K562 (cell line): ENCODE data around the gene TNFRSF19. TPM values are rescaled to one million over a fixed set of nuclear protein-coding genes. Genes with fewer than 3 reads are reported as not detected.

ENCODE experiments used
- ATAC-seq: fragments of 200-7000 bp; cut with Tn5 transposase; 3 replicates; pipeline ENCODE4 v1.9.1; 2020; ENCODE audit warnings: moderate library complexity
- BruUV-seq: library from RNA; stranded (reverse); fragments of 400-500 nt; replicated peaks from 2 replicates; lab custom pipeline; 2021; lab: Mats Ljungman, UMichigan
- CTCF ChIA-PET: fragments of 300-600 bp; formaldehyde crosslinking; extraction: SDS; loops from one replicate; lab custom pipeline; 2021; ENCODE audit warnings: low intra/inter-chr PET ratio; lab: Yijun Ruan, JAX
- POLR2A ChIA-PET: fragments of 300-600, 350-650 bp; sonication (Branson Sonifier 250); formaldehyde crosslinking; extraction: SDS; loops from one replicate; lab custom pipeline; 2021; ENCODE audit warnings: antibody characterized with exemption, inconsistent platforms; lab: Yijun Ruan, JAX
- DNase-seq, 4 experiments: peaks; one replicate each; pipeline versions ENCODE4 v3.0.0 to v3.0.0-alpha.2; 2011 to 2018; ENCODE audit warnings: low spot score in 3 of 4, mixed read lengths in 3 of 4; ENCODE audit errors: extremely low read depth in 1 of 4
- FAIRE-seq: peaks from 2 replicates; lab custom pipeline; 2011; peaks lifted over from hg19 to GRCh38; lab: Jason Lieb, UNC
- H2AFZ ChIP-seq: 2 replicates; pipeline ENCODE4 v1.6.0; 2011; ENCODE audit warnings: low read depth, low read length, control low read depth, inconsistent platforms
- H3K27ac ChIP-seq: fragments of 200-600 bp; 3 replicates; pipeline ENCODE4 v1.8.0; 2011; ENCODE audit warnings: low read depth, mild to moderate bottlenecking, control low read depth, inconsistent platforms, low read length, moderate library complexity, mixed read lengths; ENCODE audit errors: extremely low read depth
- H3K27me3 ChIP-seq, 2 experiments: fragments of 300-600 bp in 1 of 2; 2 replicates in 1 of 2; 3 replicates in 1 of 2; pipeline versions ENCODE4 v1.6.0 to v1.8.0; 2011; ENCODE audit warnings: inconsistent platforms in 2 of 2, low read length in 2 of 2, mild to moderate bottlenecking in 1 of 2, mixed read lengths in 1 of 2, moderate library complexity in 1 of 2; ENCODE audit not compliant: control insufficient read depth in 2 of 2, insufficient read depth in 2 of 2
- H3K36me3 ChIP-seq: fragments of 300-600 bp; 3 replicates; pipeline ENCODE4 v1.8.0; 2011; ENCODE audit warnings: mild to moderate bottlenecking, low read length, inconsistent platforms; ENCODE audit not compliant: control insufficient read depth, insufficient read depth
- H3K4me1 ChIP-seq, 2 experiments: fragments of 200-600 bp in 1 of 2; replicated peaks in 1 of 2; 2 replicates in 1 of 2; 3 replicates in 1 of 2; pipeline versions ENCODE4 v1.5.1 to v1.8.0; 2011; ENCODE audit warnings: inconsistent platforms in 2 of 2, low read length in 2 of 2, mild to moderate bottlenecking in 1 of 2, mixed read lengths in 1 of 2, moderate library complexity in 1 of 2; ENCODE audit not compliant: control insufficient read depth in 2 of 2, insufficient read depth in 2 of 2
- H3K4me2 ChIP-seq: 2 replicates; pipeline ENCODE4 v1.6.1; 2011; ENCODE audit warnings: low read length, control low read depth, inconsistent platforms, mixed read lengths; ENCODE audit not compliant: insufficient read depth
- H3K4me3 ChIP-seq: fragments of 200-600 bp; sonication (generic), shearing (Covaris generic); 2 replicates; pipeline ENCODE4 v1.5.1; 2016; ENCODE audit warnings: control low read depth, inconsistent platforms
- H3K79me2 ChIP-seq: fragments of 200-600 bp; 3 replicates; pipeline ENCODE4 v1.8.0; 2011; ENCODE audit warnings: low read length, inconsistent platforms; ENCODE audit not compliant: control insufficient read depth, insufficient read depth
- H3K9ac ChIP-seq, 2 experiments: 2 replicates each; pipeline versions ENCODE4 v1.6.0 to v1.6.1; 2011; ENCODE audit warnings: low read depth in 2 of 2, low read length in 2 of 2, control low read depth in 1 of 2, inconsistent platforms in 1 of 2, mild to moderate bottlenecking in 1 of 2, mixed read lengths in 1 of 2; ENCODE audit not compliant: insufficient read depth in 1 of 2
- H3K9me1 ChIP-seq: one replicate; pipeline ENCODE4 v1.6.0; 2011; ENCODE audit warnings: inconsistent platforms, mild to moderate bottlenecking, low read length, moderate library complexity; ENCODE audit not compliant: control insufficient read depth, insufficient read depth
- H3K9me3 ChIP-seq: replicated peaks from 2 replicates; pipeline ENCODE4 v1.5.1; 2011; ENCODE audit warnings: low read depth, low read length, inconsistent platforms; ENCODE audit not compliant: control insufficient read depth, insufficient read depth
- H4K20me1 ChIP-seq: replicated peaks from 2 replicates; pipeline ENCODE4 v1.6.1; 2011; ENCODE audit warnings: low read length, inconsistent platforms, mixed read lengths; ENCODE audit not compliant: control insufficient read depth, insufficient read depth
- DACH1 ChIP-seq: fragments of 450-650 bp; IDR thresholded peaks from 2 replicates; pipeline ENCODE4 v1.6.1; 2018; ENCODE audit not compliant: partially characterized antibody
- FOXJ3 ChIP-seq: sonication (generic); formaldehyde crosslinking; IDR thresholded peaks from 2 replicates; pipeline ENCODE4 v1.4.0; 2020; ENCODE audit warnings: mild to moderate bottlenecking, missing genetic modification reagents
- NR3C1 ChIP-seq: sonication (generic); formaldehyde crosslinking; IDR thresholded peaks from 2 replicates; pipeline ENCODE4 v1.8.1; 2022; ENCODE audit warnings: missing genetic modification reagents
- TCF15 ChIP-seq: fragments of 250-450 bp; sonication (Bioruptor Pico); IDR thresholded peaks from 2 replicates; pipeline ENCODE4 v1.8.0; 2022; ENCODE audit warnings: moderate library complexity, mild to moderate bottlenecking, inconsistent platforms
- TEAD1 ChIP-seq, 2 experiments: fragments of 450-650 bp in 1 of 2; sonication (generic) in 1 of 2; formaldehyde crosslinking; IDR thresholded peaks; 2 replicates each; pipeline versions ENCODE4 v1.4.0 to v1.8.0; 2020 to 2022; ENCODE audit warnings: mild to moderate bottlenecking in 2 of 2, missing genetic modification reagents in 1 of 2
- ZNF165 ChIP-seq: fragments of 250-450 bp; sonication (Bioruptor Pico); IDR thresholded peaks from 2 replicates; pipeline ENCODE4 v1.4.0; 2020; ENCODE audit warnings: borderline replicate concordance
- WGBS: fragments of 100-300 bp; shearing (Covaris generic); methylation state at CpG from one replicate; pipeline ENCODE4 v1.1.6; 2016; ENCODE audit warnings: low coverage, mixed read lengths; ENCODE audit not compliant: insufficient coverage; ENCODE audit errors: missing lambda C conversion rate; 5-methylcytosine and 5-hydroxymethylcytosine counted together
- in situ Hi-C: fragments of 300-500 bp; cut with MboI; formaldehyde crosslinking; loops from 4 replicates; pipeline ENCODE4 v1.15.0; 2018; ENCODE audit warnings: inconsistent platforms, mixed read lengths
- intact Hi-C: fragments of 100-400 bp; cut with micrococcal nuclease; formaldehyde crosslinking; loops from 2 replicates; pipeline ENCODE4 v1.14.2; 2022
- polyA plus RNA-seq, 8 experiments: library from polyadenylated mRNA; depleted of rRNA in 4 of 8; stranded (reverse) in 5 of 8; unstranded in 3 of 8; fragments of >200 nt; fragmentation: Nextera tagmentation in 2 of 8; fragmentation: Illumina TruSeq in 1 of 8; extraction: Ambion mirVana in 2 of 8; extraction: Trizol in 1 of 8; gene quantifications; 2 replicates each; pipeline versions ENCODE4 v1.2.1 to v1.2.3, GENCODE V29; 2011 to 2014; ENCODE audit warnings: inconsistent platforms in 1 of 8, missing spikeins in 1 of 8
- total RNA-seq, 7 experiments: library from RNA; depleted of rRNA in 6 of 7; stranded (reverse); fragments of >200 nt in 6 of 7; fragmentation: Illumina TruSeq in 2 of 7; extraction: Trizol in 2 of 7; gene quantifications; 2 replicates each; pipeline versions ENCODE4 v1.2.1 to v1.2.3, GENCODE V29; 2011 to 2021; ENCODE audit warnings: low replicate concordance in 1 of 7

The TNFRSF19 gene
- total and polyA plus RNA-seq, 9 of the 15 experiments (the other 6 are each of a cell fraction or from before 2014, with no cell fraction given): 0.01 to 0.07 TPM; not detected in 7

GRCh38 chr13:23695711-23696464 lies 125.7 kb downstream of the TNFRSF19 start:
- no peaks in the 10 kb centered on the region for H3K79me2 ChIP-seq
- intact Hi-C loops: no loop called here
- H4K20me1 ChIP-seq: no peaks in the 10 kb centered on the region
- in situ Hi-C loops: no loop called here
- no peak for ATAC-seq
- no TSS peak for BruUV-seq
- no peak overlapping the region for H3K9ac ChIP-seq
- H3K4me3 ChIP-seq: no peak overlapping the region
- no peak overlapping the region for H3K27ac ChIP-seq
- FAIRE-seq: no peak
- ChIA-PET CTCF (no interaction called here), POLR2A (no interaction called here)
- no peaks in the 10 kb centered on the region for H3K36me3 ChIP-seq
- WGBS: 9% methylated on average over 15 of the region's 46 CpGs
- TF ChIP-seq ZNF165 (CRISPR knock-in tag) (no peak), TEAD1 (CRISPR knock-in tag; IDR thresholded peaks at IDR 0.05) (no peak), NR3C1 (CRISPR knock-in tag) (no peak), DACH1 (no peak), TCF15 (no peak), FOXJ3 (no peak)
- H3K9me3 ChIP-seq: no peaks in the 10 kb centered on the region
- H3K4me2 ChIP-seq: no peak overlapping the region
- H3K27me3 ChIP-seq: peaks cover 3 to 21% of the 10 kb centered on the region in 2 experiments; a peak in 4 of 5 replicates
- no peaks in the 10 kb centered on the region for H3K9me1 ChIP-seq
- H2AFZ ChIP-seq: no peak overlapping the region
- peaks cover 0 to 9% of the 10 kb centered on the region in 2 experiments; a peak in 2 of 5 replicates for H3K4me1 ChIP-seq
- no peak for DNase-seq
